HepG2 (cell line): ENCODE results near the gene GNG12.

Source experiments
- POLR2A ChIP-seq, 2 experiments: IDR thresholded peaks; 2 replicates each; pipeline ENCODE4 v1.6.1; 2011; ENCODE audit warnings: low read depth in 2 of 2, low read length in 2 of 2, mild to moderate bottlenecking in 1 of 2, moderate library complexity in 1 of 2; ENCODE audit not compliant: insufficient read depth in 1 of 2
- ZNF10 ChIP-seq: sonication (generic); formaldehyde crosslinking; IDR thresholded peaks from 2 replicates; pipeline ENCODE4 v1.4.0; 2020; ENCODE audit warnings: mild to moderate bottlenecking, low read depth, missing genetic modification reagents, borderline replicate concordance

- TF ChIP-seq ZNF10 (CRISPR knock-in tag) (no peak), POLR2A (IDR thresholded peaks at IDR 0.05; ENCODE audit: insufficient read depth in 1 of 2, low read depth in 2 of 2, low read length in 2 of 2) (no peak)
Measured at GRCh38 chr1:67847466-67847865, 14.2 kb upstream of the GNG12 start.
